T-helper 1 cell treated with Interleukin-12 subunit alpha and Interleukin-12 subunit beta and Interleukin-4 antibody, amounts not matched to agents 30 μg/mL and 1 μg/mL, for 36 hours (primary cell): ENCODE results near the gene RNPEP.
"Not testable (repeated sequence)": the region's sequence is repeated elsewhere in the genome, so short reads cannot be mapped to it uniquely, and the experiment has no call there.

Experiments
- H3K27ac Mint-ChIP-seq: one replicate; pipeline ENCODE4 v1.8.0; 2021; ENCODE audit warnings: mild to moderate bottlenecking, mixed read lengths
- H3K27me3 Mint-ChIP-seq: one replicate; pipeline ENCODE4 v1.8.0; 2021; ENCODE audit warnings: low read depth, mixed read lengths
- H3K36me3 Mint-ChIP-seq: one replicate; pipeline ENCODE4 v1.8.0; 2021; ENCODE audit warnings: low read depth, mixed read lengths
- H3K4me1 Mint-ChIP-seq: one replicate; pipeline ENCODE4 v1.8.0; 2021; ENCODE audit warnings: low read depth, mixed read lengths
- H3K4me3 Mint-ChIP-seq: one replicate; pipeline ENCODE4 v1.8.0; 2021; ENCODE audit warnings: mild to moderate bottlenecking, moderate library complexity, mixed read lengths
- H3K9me3 Mint-ChIP-seq: one replicate; pipeline ENCODE4 v1.8.0; 2021; ENCODE audit warnings: mixed read lengths

RNPEP gene

DNA sequence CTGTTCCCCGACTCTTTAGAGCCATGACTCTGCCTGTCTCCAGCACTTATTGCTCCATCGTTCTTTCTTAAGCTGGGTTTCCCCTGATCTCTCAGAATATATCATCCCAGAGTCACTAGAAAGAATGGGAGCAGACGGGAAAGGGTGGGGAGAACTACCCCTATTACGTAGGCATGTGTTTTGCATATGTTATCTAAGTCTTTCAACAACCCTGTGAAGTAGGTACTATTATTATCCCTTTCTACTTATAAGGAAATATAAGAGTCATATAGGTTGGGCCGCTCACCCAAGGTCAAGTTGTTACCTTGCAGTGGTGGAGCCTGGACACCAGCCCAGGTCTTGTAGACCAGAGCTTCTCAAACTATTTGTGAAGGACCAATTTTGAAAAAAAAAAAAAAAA is 66.7 kb downstream of the RNPEP start:
- Mint-ChIP-seq H3K27me3 (peaks cover 3% of the 10 kb centered on the region), H3K27ac (no peak overlapping the region), H3K9me3 (no peaks in the 10 kb centered on the region), H3K4me3 (no peak overlapping the region), H3K4me1 (no peaks in the 10 kb centered on the region), H3K36me3 (no peaks in the 10 kb centered on the region)

- H3K36me3 Mint-ChIP-seq, result no peaks in the 10 kb centered on the region
- no peak overlapping the region for H3K27ac Mint-ChIP-seq
- no peak overlapping the region for H3K4me3 Mint-ChIP-seq
- H3K27me3 Mint-ChIP-seq, result no peaks in the 10 kb centered on the region
- no peaks in the 10 kb centered on the region for H3K4me1 Mint-ChIP-seq
- H3K9me3 Mint-ChIP-seq, result no peaks in the 10 kb centered on the region
Observed at GRCh38 chr1:202054094-202054493, 71.6 kb downstream of the RNPEP start.

DNA sequence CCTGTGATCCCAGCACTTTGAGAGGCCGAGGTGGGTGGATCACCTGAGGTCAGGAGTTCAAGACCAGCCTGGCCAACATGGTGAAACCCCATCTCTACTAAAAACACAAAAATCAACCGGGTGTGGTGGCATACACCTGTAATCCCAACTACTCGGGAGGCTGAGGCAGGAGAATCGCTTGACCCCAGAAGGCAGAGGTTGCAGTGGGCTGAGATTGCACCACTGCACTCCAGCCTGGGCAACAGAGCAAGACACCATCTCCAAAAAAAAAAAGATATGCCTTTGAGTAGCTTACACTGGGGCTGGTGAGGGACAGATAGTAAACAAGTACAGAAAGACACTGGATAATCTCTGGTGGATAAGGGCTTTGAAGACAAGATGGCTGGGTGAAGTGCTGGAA is 72.2 kb downstream of the RNPEP start:
- H3K4me1 Mint-ChIP-seq, H3K27me3 Mint-ChIP-seq: not testable (repeated sequence)

More for the DNA sequence above, 72.2 kb downstream of the RNPEP start:
- H3K4me3 Mint-ChIP-seq, H3K9me3 Mint-ChIP-seq, H3K27ac Mint-ChIP-seq, H3K36me3 Mint-ChIP-seq: not testable (repeated sequence)
